Gastroesophageal sphincter (tissue), 3 donors: ENCODE results near the gene KCNIP4.
A peak's percentile ranks its signal among the peaks of the same experiment; 100 is the strongest.

Experiments
- POLR2A ChIP-seq, 2 donors: fragments of 450-650 bp; IDR thresholded peaks; one replicate each; pipeline ENCODE4 v1.6.1; 2017; ENCODE audit warnings: antibody characterized with exemption in 2 of 2, mild to moderate bottlenecking in 2 of 2, moderate library complexity in 1 of 2
- POLR2AphosphoS5 ChIP-seq: sonication (generic); formaldehyde crosslinking; IDR thresholded peaks from one replicate; pipeline ENCODE4 v1.6.1; 2017; ENCODE audit warnings: antibody characterized with exemption
- TF ChIP-seq, protein P1 (sequence below), 4 experiments: fragments of 200-600 bp in 2 of 4; fragments of 450-650 bp in 2 of 4; sonication (generic) in 1 of 4; IDR thresholded peaks; one replicate each; pipeline ENCODE4 v1.5.1; 2017 to 2019; ENCODE audit warnings: antibody characterized with exemption in 4 of 4, mild to moderate bottlenecking in 2 of 4, moderate library complexity in 2 of 4

DNA sequence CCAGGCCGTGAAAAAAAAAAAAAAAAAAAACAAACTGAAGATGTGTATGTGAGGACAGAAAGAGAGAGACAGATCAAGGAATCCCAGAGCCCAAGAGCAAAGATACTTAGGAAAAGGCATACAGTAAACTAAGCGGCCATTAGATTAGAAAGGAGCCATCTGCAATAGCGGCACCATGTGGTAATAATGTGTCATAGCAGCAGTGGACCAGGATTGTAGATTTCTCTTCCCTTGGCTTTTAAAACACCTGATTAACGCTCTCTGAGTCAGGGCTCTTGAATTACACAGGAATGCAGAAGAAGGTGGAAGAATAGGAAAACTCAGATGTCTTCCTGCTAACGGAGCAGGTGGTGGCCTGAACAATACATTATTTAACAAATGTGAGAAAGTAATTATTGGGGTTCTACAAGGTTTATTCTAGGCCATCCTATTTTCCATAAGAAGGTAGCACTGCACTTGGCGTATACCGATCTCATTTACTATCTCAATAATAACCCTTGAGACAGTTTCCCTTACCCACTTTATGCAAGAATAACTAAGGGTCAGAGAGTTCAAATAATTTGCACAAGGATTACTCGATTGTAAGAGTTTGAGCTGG, 182.7 kb downstream of the KCNIP4 start:
- TF ChIP-seq, protein P1, sequence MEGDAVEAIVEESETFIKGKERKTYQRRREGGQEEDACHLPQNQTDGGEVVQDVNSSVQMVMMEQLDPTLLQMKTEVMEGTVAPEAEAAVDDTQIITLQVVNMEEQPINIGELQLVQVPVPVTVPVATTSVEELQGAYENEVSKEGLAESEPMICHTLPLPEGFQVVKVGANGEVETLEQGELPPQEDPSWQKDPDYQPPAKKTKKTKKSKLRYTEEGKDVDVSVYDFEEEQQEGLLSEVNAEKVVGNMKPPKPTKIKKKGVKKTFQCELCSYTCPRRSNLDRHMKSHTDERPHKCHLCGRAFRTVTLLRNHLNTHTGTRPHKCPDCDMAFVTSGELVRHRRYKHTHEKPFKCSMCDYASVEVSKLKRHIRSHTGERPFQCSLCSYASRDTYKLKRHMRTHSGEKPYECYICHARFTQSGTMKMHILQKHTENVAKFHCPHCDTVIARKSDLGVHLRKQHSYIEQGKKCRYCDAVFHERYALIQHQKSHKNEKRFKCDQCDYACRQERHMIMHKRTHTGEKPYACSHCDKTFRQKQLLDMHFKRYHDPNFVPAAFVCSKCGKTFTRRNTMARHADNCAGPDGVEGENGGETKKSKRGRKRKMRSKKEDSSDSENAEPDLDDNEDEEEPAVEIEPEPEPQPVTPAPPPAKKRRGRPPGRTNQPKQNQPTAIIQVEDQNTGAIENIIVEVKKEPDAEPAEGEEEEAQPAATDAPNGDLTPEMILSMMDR (IDR thresholded peaks at IDR 0.05) = peak; percentile 50 to 76 (median 55)
- TF ChIP-seq POLR2AphosphoS5 (no peak), POLR2A (IDR thresholded peaks at IDR 0.05) (no peak)
